AG10803 (cell line): ENCODE measurements around the gene MMP3.
A peak's percentile ranks its signal among the peaks of the same experiment; 100 is the strongest.

Experiments
- DNase-seq: peaks from one replicate; pipeline ENCODE4 v3.0.0; 2010; ENCODE audit warnings: low read depth
- H3K4me3 ChIP-seq: 2 replicates; pipeline ENCODE4 v1.5.1; 2011; ENCODE audit warnings: mild to moderate bottlenecking, low read length, control low read depth
- TF ChIP-seq, protein P1 (sequence below): conservative IDR thresholded peaks from 2 replicates; pipeline ENCODE4 v1.5.1; 2011; ENCODE audit warnings: mild to moderate bottlenecking, low read length, control low read depth, inconsistent platforms

MMP3 gene

DNA sequence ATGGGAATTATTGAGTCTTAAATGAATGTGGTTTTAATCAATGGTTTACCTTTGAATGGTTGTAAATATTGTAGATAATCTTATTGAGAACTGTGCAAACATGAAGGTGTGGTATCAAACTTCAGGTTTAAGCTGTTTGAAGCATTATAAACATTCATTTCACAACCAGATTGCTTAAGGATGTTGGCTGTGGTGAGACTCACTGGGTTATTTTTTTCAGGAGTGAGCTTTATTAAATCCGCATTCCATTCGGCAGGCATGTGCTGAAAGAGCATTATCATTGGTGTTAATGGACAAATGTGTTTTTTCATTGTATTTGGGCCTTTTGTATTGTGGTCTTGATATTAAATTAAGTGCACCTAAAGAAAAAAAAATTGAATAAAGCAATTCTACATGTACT lies 9.7 kb downstream of the MMP3 start:
- H3K4me3 ChIP-seq: no peak overlapping the region
- peak; percentile 58 for DNase-seq
- TF ChIP-seq, protein P1, sequence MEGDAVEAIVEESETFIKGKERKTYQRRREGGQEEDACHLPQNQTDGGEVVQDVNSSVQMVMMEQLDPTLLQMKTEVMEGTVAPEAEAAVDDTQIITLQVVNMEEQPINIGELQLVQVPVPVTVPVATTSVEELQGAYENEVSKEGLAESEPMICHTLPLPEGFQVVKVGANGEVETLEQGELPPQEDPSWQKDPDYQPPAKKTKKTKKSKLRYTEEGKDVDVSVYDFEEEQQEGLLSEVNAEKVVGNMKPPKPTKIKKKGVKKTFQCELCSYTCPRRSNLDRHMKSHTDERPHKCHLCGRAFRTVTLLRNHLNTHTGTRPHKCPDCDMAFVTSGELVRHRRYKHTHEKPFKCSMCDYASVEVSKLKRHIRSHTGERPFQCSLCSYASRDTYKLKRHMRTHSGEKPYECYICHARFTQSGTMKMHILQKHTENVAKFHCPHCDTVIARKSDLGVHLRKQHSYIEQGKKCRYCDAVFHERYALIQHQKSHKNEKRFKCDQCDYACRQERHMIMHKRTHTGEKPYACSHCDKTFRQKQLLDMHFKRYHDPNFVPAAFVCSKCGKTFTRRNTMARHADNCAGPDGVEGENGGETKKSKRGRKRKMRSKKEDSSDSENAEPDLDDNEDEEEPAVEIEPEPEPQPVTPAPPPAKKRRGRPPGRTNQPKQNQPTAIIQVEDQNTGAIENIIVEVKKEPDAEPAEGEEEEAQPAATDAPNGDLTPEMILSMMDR: no peak

DNA sequence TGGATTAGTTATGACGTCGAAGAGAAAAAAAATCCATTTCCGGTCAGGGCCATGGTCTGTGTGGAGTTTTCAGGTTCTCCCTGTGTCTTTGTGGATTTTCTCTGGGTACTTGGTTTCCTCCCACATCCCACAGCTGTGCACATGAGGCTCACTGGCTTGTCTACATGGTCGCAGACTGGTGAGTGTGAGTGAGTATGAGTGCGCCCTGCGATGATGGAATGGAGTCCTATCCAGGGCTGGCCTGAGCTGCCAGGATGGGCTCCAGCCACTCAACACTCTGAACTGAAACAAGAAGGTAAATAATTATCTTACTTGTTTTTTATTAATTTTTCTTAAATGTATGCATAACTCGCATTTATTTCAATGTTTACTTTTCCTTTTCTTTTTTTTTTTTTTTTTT lies 10.8 kb downstream of the MMP3 start:
- H3K4me3 ChIP-seq: no peak overlapping the region
- no peak for DNase-seq
- TF ChIP-seq, protein P1: no peak

DNA sequence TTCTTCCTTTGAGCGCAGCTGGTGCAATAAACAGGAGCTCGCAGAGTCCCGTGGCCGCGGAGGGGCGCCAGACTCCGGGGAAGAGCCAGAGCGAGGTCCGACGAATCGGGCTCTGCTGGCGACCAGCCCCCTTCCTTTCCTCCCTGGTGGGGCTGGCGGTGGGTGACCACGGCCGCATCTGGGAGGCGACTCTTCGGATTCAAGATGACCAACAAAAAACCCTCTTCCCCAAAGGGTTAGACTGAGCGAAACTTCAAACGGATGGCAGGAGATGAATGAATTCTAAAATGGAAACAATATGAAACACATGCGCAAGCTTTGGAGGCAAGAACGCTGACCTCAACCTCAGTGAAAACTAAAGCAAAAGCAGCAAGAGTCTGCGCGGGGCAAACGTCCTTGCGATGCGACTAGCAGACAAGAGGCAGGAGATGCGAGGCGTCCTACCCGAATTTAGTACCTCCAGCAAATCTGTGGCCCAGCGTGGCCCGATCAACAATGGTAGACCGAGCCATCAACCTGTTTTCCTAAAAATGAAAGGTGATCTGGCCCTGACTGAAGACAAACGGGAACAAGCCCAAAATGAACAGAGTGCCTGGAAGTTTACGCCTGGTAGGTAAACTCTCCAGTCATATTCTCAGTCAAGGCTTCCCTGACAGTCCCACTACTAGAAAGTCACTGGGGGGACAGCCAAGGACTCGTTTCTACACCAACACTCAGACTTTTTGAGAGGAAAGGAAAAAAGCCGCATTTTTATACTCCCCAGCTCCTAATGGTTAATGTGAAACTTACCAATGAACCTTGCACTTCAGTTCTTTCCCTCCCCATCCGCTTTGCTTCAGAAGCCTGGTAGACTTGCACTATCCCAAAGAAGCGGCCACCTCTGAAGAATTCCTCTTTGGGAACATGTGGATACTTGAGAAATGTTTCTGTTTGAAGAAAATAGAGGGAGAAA lies 11.6 kb downstream of the MMP3 start:
- TF ChIP-seq, protein P1: peak; percentile 74
- H3K4me3 ChIP-seq: peak overlapping the region; percentile 64
- peak; percentile 67 for DNase-seq

DNA sequence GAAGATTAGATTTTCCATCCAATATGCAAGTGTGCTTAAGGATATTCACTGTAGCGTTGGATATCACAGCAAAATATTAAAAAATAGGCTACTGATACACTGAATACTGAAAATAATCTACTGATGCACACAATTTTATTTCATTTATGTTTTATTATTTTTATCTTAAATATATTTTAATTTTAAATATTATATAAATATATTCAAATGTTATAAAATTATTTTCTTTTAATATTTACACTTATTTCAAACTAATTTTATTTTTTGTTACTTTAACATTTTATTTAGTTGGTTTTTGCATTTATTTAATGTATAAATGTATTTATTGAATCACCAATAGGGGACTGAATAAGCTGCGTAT lies 12.3 kb downstream of the MMP3 start:
- no peak for DNase-seq
- no peak overlapping the region; the same call in 1 of the 2 replicates for H3K4me3 ChIP-seq
- TF ChIP-seq, protein P1: no peak

DNA sequence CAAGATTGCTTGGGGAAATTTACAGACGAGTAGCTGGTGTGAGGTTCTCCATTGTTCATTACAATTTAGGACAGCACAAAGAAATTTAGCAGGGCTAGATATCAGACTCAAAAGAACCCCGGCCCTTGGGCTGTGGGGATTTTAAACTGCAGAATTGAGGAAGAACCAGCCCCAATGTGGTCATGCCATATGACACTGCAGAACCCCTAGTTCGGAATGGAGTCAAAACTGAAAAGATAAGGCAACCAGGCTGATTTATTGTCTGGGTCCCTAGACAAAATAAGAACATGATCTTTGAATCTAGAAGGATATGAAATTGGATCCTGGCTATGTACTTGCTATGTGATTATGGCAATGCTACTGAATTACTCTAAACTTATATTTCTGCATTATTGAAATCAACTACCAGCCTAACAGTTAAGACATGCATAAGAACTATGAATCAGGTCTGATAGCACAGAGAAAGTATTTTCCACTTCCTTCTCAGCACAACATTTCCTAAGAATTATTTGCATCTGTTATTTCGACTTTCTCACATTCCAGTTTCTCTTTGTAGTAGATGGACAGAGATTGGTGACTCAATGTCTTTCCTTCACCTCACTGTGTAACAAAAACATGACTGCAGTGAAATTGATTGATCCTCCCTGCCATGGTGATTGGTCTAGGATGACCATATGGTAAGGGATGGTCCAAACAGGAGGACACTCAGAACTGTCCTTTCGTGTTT lies 13.2 kb downstream of the MMP3 start:
- TF ChIP-seq, protein P1: no peak
- peak; percentile 61 for DNase-seq
- no peak overlapping the region for H3K4me3 ChIP-seq

DNA sequence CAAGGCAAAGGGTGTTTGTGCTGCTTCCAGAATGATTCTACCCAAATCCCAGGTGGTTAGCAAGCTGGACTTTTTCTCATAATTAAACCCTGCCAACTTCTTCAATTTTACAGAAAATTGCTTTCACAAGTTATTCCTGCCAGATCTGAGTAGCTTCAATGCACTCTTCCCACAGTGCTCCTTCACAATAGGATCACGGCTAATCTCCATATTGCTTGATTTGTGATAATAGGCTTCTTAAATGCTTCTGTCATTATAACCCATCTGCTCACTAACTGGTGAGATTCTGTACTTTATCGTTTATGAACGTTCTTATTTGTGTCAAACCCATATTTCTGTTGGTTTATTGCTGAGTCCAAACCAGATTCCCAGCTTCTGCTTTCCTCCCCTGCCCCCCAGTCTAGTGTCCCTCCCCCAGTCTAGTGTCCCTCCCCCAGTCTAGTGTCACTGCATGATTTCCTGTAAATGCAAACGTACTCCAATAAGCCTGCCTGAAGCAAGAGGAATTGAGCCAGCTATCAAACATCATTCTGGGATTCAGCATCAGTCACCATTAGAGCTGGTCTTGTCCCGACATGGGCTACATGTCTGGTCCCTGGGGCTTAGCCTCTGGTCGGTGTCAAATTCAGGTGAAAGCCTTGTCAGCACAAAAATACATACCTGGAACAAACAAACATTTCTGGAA lies 14.0 kb downstream of the MMP3 start:
- DNase-seq: no peak
- no peak overlapping the region for H3K4me3 ChIP-seq
- TF ChIP-seq, protein P1: no peak
